ENCODE data around the gene DNAI1.

The DNAI1 gene

GRCh38 chr9:34508463-34508862 is 49.9 kb downstream of the DNAI1 start:
- Histone ChIP-seq H3K9ac (ENCODE audit: low read depth, low read length, poor library complexity) (no peak overlapping the region), H4K8ac (ENCODE audit: low read depth, low read length) (no peak overlapping the region), H2BK12ac (ENCODE audit: low read length) (no peak overlapping the region), H2AK5ac (ENCODE audit: low read depth, low read length) (no peak overlapping the region), H2BK120ac (ENCODE audit: low read depth, low read length) (no peak overlapping the region), H2BK5ac (ENCODE audit: low read length) (no peak overlapping the region), H3K4me3 (ENCODE audit: low read length in 2 of 2) (no peak overlapping the region), H3K9me3 (replicated peaks in 1 of 2; ENCODE audit: control insufficient read depth in 2 of 2, insufficient read depth in 1 of 2, low read depth in 1 of 2, low read length in 2 of 2) (no peaks in the 10 kb centered on the region), H4K91ac (ENCODE audit: low read depth, low read length, poor library complexity) (no peak overlapping the region), H3K14ac (ENCODE audit: low read length) (no peak overlapping the region), H2AFZ (ENCODE audit: low read length) (no peak overlapping the region), H3K27me3 (ENCODE audit: control insufficient read depth in 3 of 3, insufficient read depth in 3 of 3, low read depth in 1 of 3, low read length in 3 of 3) (no peaks in the 10 kb centered on the region), H3K36me3 (replicated peaks in 1 of 2; ENCODE audit: control insufficient read depth in 2 of 2, insufficient read depth in 2 of 2, low read length in 2 of 2) (no peaks in the 10 kb centered on the region), H3K23ac (ENCODE audit: low read depth, low read length, poor library complexity) (no peak overlapping the region), H3K4ac (ENCODE audit: low read length) (no peak overlapping the region), H3K27ac (replicated peaks; ENCODE audit: low read length) (no peak overlapping the region), H3K79me1 (ENCODE audit: low read depth, low read length) (no peaks in the 10 kb centered on the region), H3K18ac (ENCODE audit: low read length) (no peak overlapping the region), H3K4me1 (ENCODE audit: control insufficient read depth in 2 of 2, insufficient read depth in 1 of 2, low read depth in 1 of 2, low read length in 2 of 2) (peaks cover 16 to 28% of the 10 kb centered on the region in 2 donors), H2BK15ac (ENCODE audit: low read length) (no peak overlapping the region), H3K4me2 (ENCODE audit: insufficient read depth, low read length, poor library complexity, severe bottlenecking) (no peak overlapping the region)
- no CpG with 5 or more reads among the region's 3 CpGs for WGBS, 2 donors (ENCODE audit: extremely low coverage in 2 of 2, insufficient read length in 2 of 2, insufficient replicate concordance in 1 of 2)
- DNase-seq (ENCODE audit: low spot score): no peak

- no peak overlapping the region for H3K4ac ChIP-seq (ENCODE audit: low read length)
- no peak overlapping the region for H4K8ac ChIP-seq (ENCODE audit: low read depth, low read length)
- H3K23ac ChIP-seq (ENCODE audit: low read depth, low read length, poor library complexity): no peak overlapping the region
- DNase-seq (ENCODE audit: low spot score): no peak
- no peak overlapping the region for H2AK5ac ChIP-seq (ENCODE audit: low read depth, low read length)
- no peaks in the 10 kb centered on the region for H3K9me3 ChIP-seq (replicated peaks in 1 of 2; ENCODE audit: control insufficient read depth in 2 of 2, insufficient read depth in 1 of 2, low read depth in 1 of 2, low read length in 2 of 2)
- H4K91ac ChIP-seq (ENCODE audit: low read depth, low read length, poor library complexity): no peak overlapping the region
- H3K18ac ChIP-seq (ENCODE audit: low read length): no peak overlapping the region
- H3K27ac ChIP-seq (replicated peaks; ENCODE audit: low read length): no peak overlapping the region
- H3K4me1 ChIP-seq (ENCODE audit: control insufficient read depth in 2 of 2, insufficient read depth in 1 of 2, low read depth in 1 of 2, low read length in 2 of 2): peaks cover 19 to 32% of the 10 kb centered on the region in 2 donors
- H3K27me3 ChIP-seq (ENCODE audit: control insufficient read depth in 3 of 3, insufficient read depth in 3 of 3, low read depth in 1 of 3, low read length in 3 of 3): no peaks in the 10 kb centered on the region
- no peak overlapping the region for H3K4me3 ChIP-seq (ENCODE audit: low read length in 2 of 2)
- H2BK120ac ChIP-seq (ENCODE audit: low read depth, low read length): no peak overlapping the region
- no peak overlapping the region for H3K4me2 ChIP-seq (ENCODE audit: insufficient read depth, low read length, poor library complexity, severe bottlenecking)
- H3K9ac ChIP-seq (ENCODE audit: low read depth, low read length, poor library complexity): no peak overlapping the region
- no peaks in the 10 kb centered on the region for H3K36me3 ChIP-seq (replicated peaks in 1 of 2; ENCODE audit: control insufficient read depth in 2 of 2, insufficient read depth in 2 of 2, low read length in 2 of 2)
- no peak overlapping the region for H2BK12ac ChIP-seq (ENCODE audit: low read length)
- no peak overlapping the region for H3K14ac ChIP-seq (ENCODE audit: low read length)
- no peaks in the 10 kb centered on the region for H3K79me1 ChIP-seq (ENCODE audit: low read depth, low read length)
- H2AFZ ChIP-seq (ENCODE audit: low read length): no peak overlapping the region
- no peak overlapping the region for H2BK5ac ChIP-seq (ENCODE audit: low read length)
- H2BK15ac ChIP-seq (ENCODE audit: low read length): no peak overlapping the region
- no CpG with 5 or more reads among the region's 3 CpGs for WGBS, 2 donors (ENCODE audit: extremely low coverage in 2 of 2, insufficient read length in 2 of 2, insufficient replicate concordance in 1 of 2)
Observed at GRCh38 chr9:34508951-34509350, 50.3 kb downstream of the DNAI1 start.

DNA sequence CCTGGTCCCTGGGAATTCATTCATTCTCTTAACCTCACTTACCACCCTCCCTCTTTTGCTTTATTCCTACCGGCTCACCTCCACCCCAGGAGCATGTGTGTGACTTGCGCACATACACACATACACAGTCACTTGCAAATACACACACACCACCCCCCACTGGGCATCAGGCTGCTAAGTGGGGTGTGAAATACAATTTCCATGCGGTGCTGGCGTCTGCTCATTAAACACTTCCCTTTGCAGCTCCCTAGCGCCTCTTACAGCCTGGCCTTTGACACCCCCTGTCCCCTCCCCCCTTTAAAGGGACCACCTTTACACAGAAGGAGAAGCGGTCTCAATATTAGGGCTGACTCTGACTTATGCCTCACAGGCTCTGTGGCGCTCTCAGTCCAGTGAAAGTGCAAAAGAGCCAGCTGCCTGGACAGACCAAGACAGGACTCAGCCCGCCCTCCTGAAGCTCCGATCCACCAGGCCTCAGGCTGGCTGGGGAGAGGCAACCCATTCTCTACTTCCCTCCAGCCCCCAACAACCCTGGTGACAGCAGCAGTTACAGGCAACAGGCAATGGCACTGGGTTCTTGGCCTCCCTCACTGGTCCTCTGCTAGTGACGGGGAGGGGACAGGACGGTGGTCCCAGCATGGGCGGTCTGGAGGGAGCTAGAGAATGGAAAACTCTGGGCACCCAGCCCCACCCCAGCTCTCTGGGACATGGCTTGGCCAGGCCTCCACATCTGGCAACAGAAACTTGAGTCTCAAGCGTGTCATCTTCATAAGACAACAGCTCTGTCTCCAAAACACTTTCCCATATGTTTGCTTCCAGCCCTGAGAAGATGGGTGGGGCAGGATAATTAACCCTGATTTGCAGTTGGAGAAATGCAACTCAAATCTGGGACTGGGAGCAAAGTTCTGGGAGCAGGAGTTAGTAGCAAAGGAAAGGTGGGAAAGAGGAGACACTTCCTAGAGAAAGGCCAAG is 52.2 kb downstream of the DNAI1 start:
- peak overlapping the region; percentile 27 for H2AK5ac ChIP-seq (ENCODE audit: low read depth, low read length)
- no peaks in the 10 kb centered on the region for H3K27me3 ChIP-seq (ENCODE audit: control insufficient read depth in 3 of 3, insufficient read depth in 3 of 3, low read depth in 1 of 3, low read length in 3 of 3)

More for the DNA sequence above, 52.2 kb downstream of the DNAI1 start:
- no CpG with 5 or more reads among the region's 13 CpGs for WGBS, 2 donors (ENCODE audit: extremely low coverage in 2 of 2, insufficient read length in 2 of 2, insufficient replicate concordance in 1 of 2)
- H3K4me1 ChIP-seq (ENCODE audit: control insufficient read depth in 2 of 2, insufficient read depth in 1 of 2, low read depth in 1 of 2, low read length in 2 of 2): peaks cover 23 to 34% of the 10 kb centered on the region in 2 donors
- no peak overlapping the region for H2BK120ac ChIP-seq (ENCODE audit: low read depth, low read length)
- H2BK15ac ChIP-seq (ENCODE audit: low read length): no peak overlapping the region
- no peak overlapping the region for H3K9ac ChIP-seq (ENCODE audit: low read depth, low read length, poor library complexity)
- no peak overlapping the region for H3K4me3 ChIP-seq (ENCODE audit: low read length in 2 of 2)
- no peaks in the 10 kb centered on the region for H3K79me1 ChIP-seq (ENCODE audit: low read depth, low read length)
- H3K9me3 ChIP-seq (replicated peaks in 1 of 2; ENCODE audit: control insufficient read depth in 2 of 2, insufficient read depth in 1 of 2, low read depth in 1 of 2, low read length in 2 of 2): no peaks in the 10 kb centered on the region
- H3K27ac ChIP-seq (replicated peaks; ENCODE audit: low read length): no peak overlapping the region
- H4K91ac ChIP-seq (ENCODE audit: low read depth, low read length, poor library complexity): no peak overlapping the region
- H3K14ac ChIP-seq (ENCODE audit: low read length): no peak overlapping the region
- no peaks in the 10 kb centered on the region for H3K36me3 ChIP-seq (replicated peaks in 1 of 2; ENCODE audit: control insufficient read depth in 2 of 2, insufficient read depth in 2 of 2, low read length in 2 of 2)
- no peak overlapping the region for H3K4me2 ChIP-seq (ENCODE audit: insufficient read depth, low read length, poor library complexity, severe bottlenecking)
- no peak for DNase-seq (ENCODE audit: low spot score)
- no peak overlapping the region for H2BK5ac ChIP-seq (ENCODE audit: low read length)
- peak overlapping the region; percentile 39 for H2AFZ ChIP-seq (ENCODE audit: low read length)
- no peak overlapping the region for H2BK12ac ChIP-seq (ENCODE audit: low read length)
- no peak overlapping the region for H3K18ac ChIP-seq (ENCODE audit: low read length)
- H4K8ac ChIP-seq (ENCODE audit: low read depth, low read length): no peak overlapping the region
- H3K23ac ChIP-seq (ENCODE audit: low read depth, low read length, poor library complexity): no peak overlapping the region
- H3K4ac ChIP-seq (ENCODE audit: low read length): no peak overlapping the region
